Karpas-422 (cell line): Measurements from ENCODE around the gene EPG5. TPM values are rescaled to one million over a fixed set of nuclear protein-coding genes. Genes with fewer than 3 reads are reported as not detected.
"Not testable (repeated sequence)": the region's sequence is repeated elsewhere in the genome, so short reads cannot be mapped to it uniquely, and the experiment has no call there.

ENCODE experiments used
- DNase-seq: peaks from one replicate; pipeline ENCODE4 v3.0.0-alpha.2; 2015
- H2AFZ ChIP-seq: fragments of 200-600 bp; sonication (generic); 2 replicates; pipeline ENCODE4 v1.6.1; 2014; ENCODE audit warnings: antibody characterized with exemption, low read length, mixed read lengths
- H3K27ac ChIP-seq: fragments of 200-600 bp; sonication (generic); 2 replicates; pipeline ENCODE4 v1.5.1; 2014; ENCODE audit warnings: mild to moderate bottlenecking, low read length, moderate library complexity
- H3K27me3 ChIP-seq: fragments of 200-600 bp; sonication (generic); 2 replicates; pipeline ENCODE4 v1.6.1; 2014; ENCODE audit warnings: low read length, mixed read lengths
- H3K36me3 ChIP-seq: fragments of 200-600 bp; sonication (generic); 2 replicates; pipeline ENCODE4 v1.6.1; 2014; ENCODE audit warnings: low read length, mixed read lengths; ENCODE audit not compliant: insufficient read depth
- H3K4me1 ChIP-seq: fragments of 200-600 bp; sonication (generic); 2 replicates; pipeline ENCODE4 v1.6.1; 2014; ENCODE audit warnings: mild to moderate bottlenecking, low read length, mixed read lengths
- H3K4me2 ChIP-seq: fragments of 200-600 bp; sonication (generic); 2 replicates; pipeline ENCODE4 v1.6.1; 2014; ENCODE audit warnings: low read length, low read depth, mild to moderate bottlenecking; ENCODE audit not compliant: poor library complexity, severe bottlenecking
- H3K4me3 ChIP-seq: fragments of 200-600 bp; sonication (generic); 2 replicates; pipeline ENCODE4 v1.5.1; 2014; ENCODE audit warnings: mild to moderate bottlenecking, antibody characterized with exemption, low read length, mixed read lengths
- H3K79me2 ChIP-seq: fragments of 200-600 bp; sonication (generic); 2 replicates; pipeline ENCODE4 v1.6.1; 2014; ENCODE audit warnings: mild to moderate bottlenecking, low read length, mixed read lengths
- H3K9ac ChIP-seq: fragments of 200-600 bp; sonication (generic); 2 replicates; pipeline ENCODE4 v1.6.0; 2014; ENCODE audit warnings: low read length
- H3K9me2 ChIP-seq: fragments of 200-600 bp; sonication (generic), shearing (Covaris generic); replicated peaks from 2 replicates; pipeline ENCODE4 v1.6.0; 2014; ENCODE audit warnings: mild to moderate bottlenecking, low read length, moderate library complexity; ENCODE audit not compliant: insufficient read depth
- H3K9me3 ChIP-seq: fragments of 300-700, 200-600 bp; sonication (generic); 2 replicates; pipeline ENCODE4 v1.6.1; 2014; ENCODE audit warnings: low read length, mixed read lengths
- H4K20me1 ChIP-seq: fragments of 200-600 bp; sonication (generic); 2 replicates; pipeline ENCODE4 v1.6.1; 2014; ENCODE audit warnings: mild to moderate bottlenecking, antibody characterized with exemption, low read length, low read depth; ENCODE audit not compliant: insufficient read depth
- total RNA-seq: library from RNA; depleted of rRNA; stranded (reverse); fragments of >200 nt; shearing (Covaris generic); gene quantifications from 2 replicates; pipeline ENCODE4 v1.2.3, GENCODE V29; 2014; ENCODE audit warnings: low replicate concordance

EPG5 gene
- total RNA-seq, 1 experiment from 2014 or later: 33.2 TPM

DNA sequence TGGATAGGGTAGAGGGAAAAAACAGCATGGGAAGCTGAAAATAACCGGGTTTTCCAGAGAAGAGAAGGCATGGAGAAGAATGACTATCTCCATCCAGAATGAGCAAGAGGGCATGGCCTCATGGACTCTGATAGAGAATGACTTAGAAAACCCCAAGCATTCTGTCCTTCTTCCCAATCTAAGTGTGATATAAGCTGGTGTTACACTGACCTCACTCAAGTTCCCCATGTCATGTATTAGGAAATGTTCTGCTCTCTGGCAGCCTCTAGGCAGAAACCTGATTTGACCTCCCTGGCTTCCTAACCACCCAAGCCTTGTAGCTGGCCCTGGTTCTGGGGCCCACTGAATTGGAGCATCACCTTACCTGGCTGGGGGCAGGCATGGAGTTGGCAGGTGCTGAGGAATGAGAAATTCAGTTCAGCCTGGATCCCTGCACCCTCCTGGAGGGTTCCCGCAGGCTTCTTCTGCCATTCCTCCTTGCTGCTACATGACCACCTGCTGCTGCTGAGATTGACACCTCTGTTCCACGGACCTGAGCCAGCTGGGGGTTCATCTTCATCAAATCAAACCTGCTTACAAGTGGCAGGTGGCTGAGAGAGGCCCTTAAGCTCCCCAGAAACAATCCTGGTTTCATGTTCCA, 146.9 kb downstream of the EPG5 start:
- Histone ChIP-seq H3K4me3 (no peak overlapping the region), H3K36me3 (no peaks in the 10 kb centered on the region), H3K9me2 (no peaks in the 10 kb centered on the region), H2AFZ (0 out of 2 replicates have a peak overlapping the region, but pooled peaks have one; percentile 11), H3K27me3 (peaks cover 4% of the 10 kb centered on the region; the same call in 1 of the 2 replicates), H3K79me2 (no peaks in the 10 kb centered on the region), H3K4me2 (no peak overlapping the region), H4K20me1 (no peaks in the 10 kb centered on the region), H3K4me1 (peaks cover 12% of the 10 kb centered on the region), H3K27ac (no peak overlapping the region), H3K9me3 (no peaks in the 10 kb centered on the region), H3K9ac (no peak overlapping the region)
- peak; percentile 39 for DNase-seq

DNA sequence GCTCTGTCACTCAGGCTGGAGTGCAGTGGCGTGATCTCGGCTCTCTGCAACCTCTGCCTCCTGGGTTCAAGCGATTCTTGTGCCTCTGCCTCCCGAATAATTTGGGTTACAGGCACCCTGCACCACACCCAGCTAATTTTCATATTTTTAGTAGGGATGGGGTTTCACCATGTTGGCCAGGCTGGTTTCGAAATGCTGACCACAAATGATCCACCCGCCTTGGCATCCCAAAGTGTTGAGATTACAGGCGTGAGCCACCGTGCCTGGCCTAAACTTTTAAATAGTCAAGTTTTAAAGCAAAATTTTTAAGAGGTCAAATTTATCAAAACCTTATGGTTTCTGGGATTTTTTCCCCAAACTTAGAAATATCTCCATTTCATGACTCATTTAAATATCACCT, 148.4 kb downstream of the EPG5 start:
- not testable (repeated sequence) for H4K20me1 ChIP-seq, H3K79me2 ChIP-seq, H3K4me3 ChIP-seq, H3K4me2 ChIP-seq, H2AFZ ChIP-seq, H3K27me3 ChIP-seq, H3K36me3 ChIP-seq, H3K27ac ChIP-seq, H3K9ac ChIP-seq, H3K9me2 ChIP-seq, H3K9me3 ChIP-seq, DNase-seq
- peaks cover 11% of the 10 kb centered on the region for H3K4me1 ChIP-seq

DNA sequence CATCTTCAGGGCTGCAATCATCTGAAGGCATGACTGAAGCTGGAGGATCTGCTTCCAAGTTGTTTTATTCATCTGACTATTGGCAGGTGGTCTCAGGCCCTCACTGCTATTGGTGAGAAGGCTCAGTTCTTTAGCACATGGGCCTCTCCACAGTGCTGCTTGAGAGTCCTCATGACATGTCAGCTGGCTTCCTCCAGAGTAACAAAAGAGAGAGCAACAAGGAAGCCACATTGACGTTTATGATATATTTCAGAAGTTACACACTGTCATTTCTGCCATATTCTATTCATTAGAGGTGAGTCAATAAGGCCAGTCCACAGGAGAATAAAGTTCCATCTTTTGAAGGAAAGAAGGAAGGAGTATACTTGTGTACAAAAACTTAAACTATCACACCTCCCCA, 149.6 kb downstream of the EPG5 start:
- no peak overlapping the region for H3K4me3 ChIP-seq
- H3K79me2 ChIP-seq: no peaks in the 10 kb centered on the region
- peaks cover 11% of the 10 kb centered on the region for H3K4me1 ChIP-seq
- peak; percentile 37 for DNase-seq
- no peaks in the 10 kb centered on the region for H3K36me3 ChIP-seq
- no peak overlapping the region for H3K4me2 ChIP-seq
- no peaks in the 10 kb centered on the region for H4K20me1 ChIP-seq
- H3K27me3 ChIP-seq: 0 out of 2 replicates have a peak, but pooled peaks cover 4% of the 10 kb centered on the region
- H2AFZ ChIP-seq: no peak overlapping the region
- no peak overlapping the region for H3K9ac ChIP-seq
- H3K27ac ChIP-seq: no peak overlapping the region
- H3K9me3 ChIP-seq: no peaks in the 10 kb centered on the region
- H3K9me2 ChIP-seq: no peaks in the 10 kb centered on the region

DNA sequence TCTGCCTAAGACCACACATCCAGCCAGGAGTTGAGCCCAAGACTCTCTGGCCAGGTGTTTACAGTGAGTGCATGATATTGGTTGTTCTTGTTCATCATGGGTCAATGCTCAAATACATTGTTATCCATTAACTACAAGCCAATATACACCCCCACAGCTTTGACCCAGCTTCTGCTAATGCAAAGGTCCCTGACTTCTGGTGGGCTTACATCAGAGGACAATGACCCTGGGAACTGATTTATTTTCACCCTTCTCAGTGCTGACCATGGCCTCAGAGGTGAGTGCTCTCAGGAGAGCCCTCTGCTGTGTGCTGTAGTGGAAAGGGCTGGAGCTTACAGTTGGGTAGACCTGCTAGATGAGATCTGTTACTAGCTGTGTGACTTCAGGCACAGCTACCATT, 152.4 kb downstream of the EPG5 start:
- H3K4me1 ChIP-seq, H3K27ac ChIP-seq, H3K79me2 ChIP-seq, H4K20me1 ChIP-seq, H3K27me3 ChIP-seq, H2AFZ ChIP-seq, H3K36me3 ChIP-seq, H3K9me2 ChIP-seq, H3K4me2 ChIP-seq, H3K9ac ChIP-seq, H3K9me3 ChIP-seq, H3K4me3 ChIP-seq: not testable (repeated sequence)
- DNase-seq: peak; percentile 27

DNA sequence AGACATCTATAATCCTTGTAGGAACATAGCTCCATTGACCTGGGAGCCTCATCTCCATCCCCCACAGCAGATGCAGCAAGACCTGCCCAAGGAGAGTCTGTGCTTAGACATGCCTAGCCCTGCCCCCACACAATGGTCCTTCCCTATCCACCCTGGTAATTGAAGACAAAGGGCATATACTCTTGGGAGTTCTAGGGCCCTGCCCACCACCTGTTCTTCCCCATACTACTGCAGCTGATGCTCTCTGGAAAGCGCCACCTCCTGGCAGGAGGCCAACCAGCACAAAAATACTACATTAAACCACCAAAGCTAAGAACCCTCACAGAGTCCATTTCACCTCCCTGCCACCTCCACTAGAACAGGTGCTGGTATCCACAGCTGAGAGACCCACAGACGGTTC, 160.0 kb downstream of the EPG5 start:
- H3K9me3 ChIP-seq, H2AFZ ChIP-seq, H3K79me2 ChIP-seq, H4K20me1 ChIP-seq, H3K9me2 ChIP-seq, H3K27me3 ChIP-seq, H3K36me3 ChIP-seq: not testable (repeated sequence)
- peaks cover 31% of the 10 kb centered on the region for H3K4me1 ChIP-seq
- DNase-seq: peak; percentile 89
- H3K9ac ChIP-seq: peak overlapping the region; percentile 30; the same call in 1 of the 2 replicates
- peak overlapping the region; percentile 5 for H3K4me2 ChIP-seq
- peak overlapping the region; percentile 48 for H3K27ac ChIP-seq
- peak overlapping the region; percentile 4; the same call in 1 of the 2 replicates for H3K4me3 ChIP-seq

DNA sequence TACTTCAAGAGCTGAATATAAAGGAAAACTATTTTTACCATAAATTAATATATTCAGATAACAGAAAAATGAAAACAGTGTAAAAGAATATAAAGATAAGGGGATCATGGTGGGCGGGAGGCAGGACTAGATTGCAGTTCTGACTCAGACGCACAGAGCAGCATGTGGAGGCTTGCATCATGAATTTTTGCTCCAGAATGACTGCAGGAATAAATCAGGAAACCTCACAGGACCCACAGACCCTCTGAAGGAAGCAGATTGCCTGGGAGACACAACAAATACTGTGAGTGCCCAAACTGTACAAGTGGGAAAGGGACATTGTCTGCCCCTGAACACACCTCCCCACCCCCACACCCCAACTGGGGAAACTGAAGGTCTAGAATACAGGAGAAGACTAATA, 160.9 kb downstream of the EPG5 start:
- Histone ChIP-seq H3K4me3 (no peak overlapping the region), H2AFZ (peak overlapping the region; percentile 29), H4K20me1 (no peaks in the 10 kb centered on the region)

DNA sequence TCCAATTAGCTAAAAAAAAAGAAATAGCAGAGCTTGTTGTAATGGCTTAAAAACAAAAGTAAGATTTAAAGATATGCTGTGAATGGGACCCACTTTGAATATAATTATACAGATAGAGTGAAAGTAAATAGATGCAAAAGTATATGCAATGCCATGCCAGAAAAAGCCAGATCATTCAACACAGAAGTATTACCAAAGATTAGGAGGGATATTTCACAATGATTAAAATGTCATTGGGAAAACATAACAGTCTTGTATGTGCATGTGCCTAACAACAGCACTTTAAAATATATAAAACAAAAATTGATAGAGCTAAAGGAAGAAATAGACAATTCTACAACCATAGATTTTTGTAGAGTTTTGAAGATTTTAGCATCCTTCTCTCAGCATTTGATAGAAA, 161.6 kb downstream of the EPG5 start:
- no peak overlapping the region for H3K4me3 ChIP-seq

More for the DNA sequence above, 160.9 kb downstream of the EPG5 start:
- Histone ChIP-seq H3K27me3 (no peaks in the 10 kb centered on the region), H3K9me2 (no peaks in the 10 kb centered on the region), H3K9me3 (peaks cover 7% of the 10 kb centered on the region), H3K27ac (peak overlapping the region; percentile 48), H3K36me3 (no peaks in the 10 kb centered on the region; the same call in 1 of the 2 replicates), H3K79me2 (no peaks in the 10 kb centered on the region), H3K4me1 (peaks cover 31% of the 10 kb centered on the region), H3K9ac (no peak overlapping the region), H3K4me2 (peak overlapping the region; percentile 5)
- DNase-seq: no peak

DNA sequence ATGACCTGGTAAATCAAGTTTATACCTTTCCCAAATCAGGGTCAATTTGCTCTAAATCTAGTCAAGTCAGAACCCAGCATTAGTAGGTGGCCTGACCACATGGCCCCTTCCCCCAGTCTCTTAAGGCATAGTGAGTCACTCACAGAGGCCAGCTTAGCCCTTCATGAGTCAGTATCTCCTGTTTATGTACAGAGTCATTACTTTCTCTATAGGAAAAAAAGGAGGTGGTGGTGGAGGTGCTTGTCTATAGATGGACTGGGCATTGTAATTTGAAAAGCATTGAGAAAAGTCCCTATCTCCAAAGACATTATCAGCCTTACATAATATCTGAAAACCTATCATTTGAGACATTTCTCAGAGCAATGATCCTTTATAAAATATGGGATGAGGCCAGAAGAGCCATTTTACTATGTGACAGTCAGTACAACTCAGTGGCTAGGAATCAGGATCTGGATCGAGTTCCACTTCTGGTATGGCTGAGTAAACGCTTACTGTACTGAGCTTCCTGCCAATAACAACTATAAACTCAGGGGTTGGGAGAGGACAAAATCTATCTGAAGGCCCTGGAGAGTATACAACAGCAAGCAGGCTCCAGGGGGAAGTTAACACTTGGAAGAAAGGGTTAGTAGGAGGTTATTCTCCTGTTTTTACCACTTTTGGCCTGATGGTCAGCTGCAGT, 164.2 kb downstream of the EPG5 start:
- Histone ChIP-seq H2AFZ (no peak overlapping the region), H3K9me2 (no peaks in the 10 kb centered on the region), H3K79me2 (no peaks in the 10 kb centered on the region), H3K36me3 (no peaks in the 10 kb centered on the region; the same call in 1 of the 2 replicates), H3K9ac (no peak overlapping the region), H3K4me1 (peaks cover 31% of the 10 kb centered on the region), H3K4me2 (no peak overlapping the region), H3K4me3 (no peak overlapping the region), H3K27ac (no peak overlapping the region), H3K9me3 (peaks cover 7% of the 10 kb centered on the region), H4K20me1 (no peaks in the 10 kb centered on the region), H3K27me3 (no peaks in the 10 kb centered on the region)
- DNase-seq: peak; percentile 32

More for the DNA sequence above, 161.6 kb downstream of the EPG5 start:
- H3K9ac ChIP-seq: no peak overlapping the region
- H3K27ac ChIP-seq: peak overlapping the region; percentile 23; the same call in 1 of the 2 replicates
- H3K9me3 ChIP-seq: peaks cover 7% of the 10 kb centered on the region
- H4K20me1 ChIP-seq: no peaks in the 10 kb centered on the region
- H3K9me2 ChIP-seq: no peaks in the 10 kb centered on the region
- H3K4me2 ChIP-seq: peak overlapping the region; percentile 44
- H3K27me3 ChIP-seq: no peaks in the 10 kb centered on the region
- DNase-seq: peak; percentile 2
- H3K79me2 ChIP-seq: no peaks in the 10 kb centered on the region
- peak overlapping the region; percentile 29; the same call in 1 of the 2 replicates for H2AFZ ChIP-seq
- peaks cover 31% of the 10 kb centered on the region for H3K4me1 ChIP-seq
- no peaks in the 10 kb centered on the region; the same call in 1 of the 2 replicates for H3K36me3 ChIP-seq
